Naive B cell (primary cell): ENCODE results near the gene TMX4. TPM values are rescaled to one million over a fixed set of nuclear protein-coding genes. Genes with fewer than 3 reads are reported as not detected.
A peak's percentile ranks its signal among the peaks of the same experiment; 100 is the strongest.
"Not testable (repeated sequence)": the region's sequence is repeated elsewhere in the genome, so short reads cannot be mapped to it uniquely, and the experiment has no call there.

Experiments
- ATAC-seq, 2 donors: fragments of 150-1000 bp; cut with Tn5 transposase; 2 replicates each; pipeline ENCODE4 v1.10.0; 2021; ENCODE audit warnings: low read depth in 2 of 2, mild to moderate bottlenecking in 2 of 2, moderate library complexity in 2 of 2
- DNase-seq: peaks from one replicate; pipeline ENCODE4 v3.0.0; 2022
- H3K27ac Mint-ChIP-seq, 6 donors: one replicate each; pipeline ENCODE4 v1.8.0; 2020 to 2022; ENCODE audit warnings: mild to moderate bottlenecking in 6 of 6, mixed read lengths in 6 of 6, moderate library complexity in 5 of 6, inconsistent platforms in 2 of 6
- H3K27me3 Mint-ChIP-seq, 3 donors: one replicate each; pipeline ENCODE4 v1.8.0; 2021 to 2022; ENCODE audit warnings: mixed read lengths in 3 of 3, mild to moderate bottlenecking in 1 of 3
- H3K36me3 Mint-ChIP-seq, 2 donors: one replicate each; pipeline ENCODE4 v1.8.0; 2020 to 2022; ENCODE audit warnings: mixed read lengths in 2 of 2, inconsistent platforms in 1 of 2, mild to moderate bottlenecking in 1 of 2
- H3K4me1 Mint-ChIP-seq, 3 donors: one replicate each; pipeline ENCODE4 v1.8.0; 2020 to 2022; ENCODE audit warnings: mixed read lengths in 3 of 3, inconsistent platforms in 1 of 3, mild to moderate bottlenecking in 1 of 3, moderate library complexity in 1 of 3
- H3K4me3 Mint-ChIP-seq, 8 donors: one replicate each; pipeline ENCODE4 v1.8.0; 2020 to 2022; ENCODE audit warnings: mild to moderate bottlenecking in 8 of 8, mixed read lengths in 8 of 8, moderate library complexity in 8 of 8, inconsistent platforms in 2 of 8
- H3K9me3 Mint-ChIP-seq, 7 donors: one replicate each; pipeline ENCODE4 v1.8.0; 2020 to 2022; ENCODE audit warnings: mixed read lengths in 7 of 7, mild to moderate bottlenecking in 5 of 7, inconsistent platforms in 2 of 7, moderate library complexity in 1 of 7
- polyA plus RNA-seq, 6 donors: library from polyadenylated mRNA; unstranded; fragments of 300-500 nt; fragmentation: Illumina TruSeq; gene quantifications; one replicate each; pipeline ENCODE4 v1.2.3, GENCODE V29; 2021; ENCODE audit warnings: low read depth in 6 of 6

Gene TMX4
- polyA plus RNA-seq, 6 donors from 2014 or later: 41.9 to 56.9 (median 47.8) TPM

GRCh38 chr20:7975851-7976414 lies 43.6 kb downstream of the TMX4 start:
- H3K9me3 Mint-ChIP-seq: no peaks in the 10 kb centered on the region
- H3K27ac Mint-ChIP-seq: no peak overlapping the region
- DNase-seq (no peak), ATAC-seq (no peak)
- no peaks in the 10 kb centered on the region for H3K4me1 Mint-ChIP-seq
- no peak overlapping the region for H3K4me3 Mint-ChIP-seq
- peaks cover 4 to 9% of the 10 kb centered on the region in 2 donors for H3K36me3 Mint-ChIP-seq
- H3K27me3 Mint-ChIP-seq: no peaks in the 10 kb centered on the region

- no peaks in the 10 kb centered on the region for H3K9me3 Mint-ChIP-seq
- no peaks in the 10 kb centered on the region for H3K27me3 Mint-ChIP-seq
- H3K4me3 Mint-ChIP-seq: no peak overlapping the region
- no peak for DNase-seq
- H3K4me1 Mint-ChIP-seq: no peaks in the 10 kb centered on the region
- no peak for ATAC-seq
- H3K27ac Mint-ChIP-seq: no peak overlapping the region
- H3K36me3 Mint-ChIP-seq: peaks cover 0 to 6% of the 10 kb centered on the region in 2 donors
Observed at GRCh38 chr20:7974785-7975435, 44.7 kb downstream of the TMX4 start.

- peak overlapping the region in 1 of 6 donors; percentile 18 for H3K27ac Mint-ChIP-seq
- no peak overlapping the region for H3K4me3 Mint-ChIP-seq
- H3K27me3 Mint-ChIP-seq: no peaks in the 10 kb centered on the region
- ATAC-seq (no peak), DNase-seq (no peak)
- no peaks in the 10 kb centered on the region for H3K9me3 Mint-ChIP-seq
- no peaks in the 10 kb centered on the region for H3K4me1 Mint-ChIP-seq
- H3K36me3 Mint-ChIP-seq: no peaks in the 10 kb centered on the region
Observed at GRCh38 chr20:7971536-7972280, 47.9 kb downstream of the TMX4 start.

DNA sequence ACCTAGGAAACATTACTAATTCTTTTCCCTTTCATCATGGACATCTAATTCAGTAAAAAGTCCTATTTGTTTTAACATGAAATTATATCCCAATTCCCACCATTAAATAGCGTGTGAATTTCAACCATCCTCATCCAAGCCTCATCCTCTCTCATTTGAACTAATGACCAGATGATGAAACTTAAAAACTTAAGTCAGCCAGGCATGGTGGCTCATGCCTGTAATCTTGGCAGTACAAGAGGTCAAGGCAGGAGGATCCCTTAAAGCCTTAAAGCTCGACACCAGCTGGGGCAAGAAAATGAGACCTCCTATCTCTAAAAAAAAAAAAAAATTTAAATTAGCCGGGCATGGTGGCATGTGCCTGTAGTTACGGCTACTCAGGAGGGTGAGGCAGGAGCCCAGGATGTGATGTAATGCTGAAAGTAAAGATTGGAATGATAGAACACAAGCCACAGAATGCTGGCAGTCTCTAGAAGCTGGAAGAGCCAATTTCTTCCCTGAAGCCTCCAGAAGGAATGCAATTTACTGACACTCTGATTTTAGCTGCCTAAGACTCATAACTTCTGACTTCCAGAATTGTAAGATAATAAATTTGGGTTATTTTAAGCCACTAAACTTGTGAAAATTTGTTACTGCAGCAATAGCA lies 52.2 kb downstream of the TMX4 start:
- Mint-ChIP-seq H3K36me3 (no peaks in the 10 kb centered on the region), H3K9me3 (no peaks in the 10 kb centered on the region), H3K27me3 (no peaks in the 10 kb centered on the region), H3K27ac (no peak overlapping the region), H3K4me3 (no peak overlapping the region), H3K4me1 (no peaks in the 10 kb centered on the region)
- ATAC-seq (no peak), DNase-seq (no peak)

GRCh38 chr20:7966176-7966575 lies 53.4 kb downstream of the TMX4 start:
- Mint-ChIP-seq H3K27ac (no peak overlapping the region), H3K4me1 (no peaks in the 10 kb centered on the region), H3K9me3 (no peaks in the 10 kb centered on the region), H3K36me3 (no peaks in the 10 kb centered on the region), H3K27me3 (no peaks in the 10 kb centered on the region), H3K4me3 (no peak overlapping the region)
- no peak for ATAC-seq
- DNase-seq: no peak

GRCh38 chr20:7959484-7959883 lies 60.1 kb downstream of the TMX4 start:
- DNase-seq (no peak), ATAC-seq (no peak)
- Mint-ChIP-seq H3K36me3 (peaks cover 0 to 11% of the 10 kb centered on the region in 2 donors), H3K27me3 (peaks cover 19 to 36% (median 19%) of the 10 kb centered on the region in 3 donors), H3K4me1 (no peaks in the 10 kb centered on the region), H3K4me3 (no peak overlapping the region), H3K27ac (no peak overlapping the region), H3K9me3 (peaks cover 5 to 23% (median 16%) of the 10 kb centered on the region in 7 donors)

GRCh38 chr20:7956561-7956960 lies 63.0 kb downstream of the TMX4 start:
- not testable (repeated sequence) for H3K27ac Mint-ChIP-seq, ATAC-seq, H3K4me3 Mint-ChIP-seq, H3K4me1 Mint-ChIP-seq, DNase-seq
- Mint-ChIP-seq H3K36me3 (peaks cover 0 to 11% of the 10 kb centered on the region in 2 donors), H3K9me3 (peaks cover 7 to 40% (median 27%) of the 10 kb centered on the region in 7 donors), H3K27me3 (peaks cover 19 to 53% (median 30%) of the 10 kb centered on the region in 3 donors)

- H3K9me3 Mint-ChIP-seq: peaks cover 7 to 40% (median 25%) of the 10 kb centered on the region in 7 donors
- ATAC-seq: no peak
Observed at GRCh38 chr20:7950387-7950786, 69.2 kb downstream of the TMX4 start.

GRCh38 chr20:7943891-7944290 lies 75.7 kb downstream of the TMX4 start:
- H3K4me3 Mint-ChIP-seq: no peak overlapping the region
- H3K9me3 Mint-ChIP-seq: peaks cover 3 to 16% (median 9%) of the 10 kb centered on the region in 7 donors
- no peak for ATAC-seq
- H3K36me3 Mint-ChIP-seq: peaks cover 0 to 7% of the 10 kb centered on the region in 2 donors
- H3K27ac Mint-ChIP-seq: no peak overlapping the region
- peaks cover 6 to 25% (median 9%) of the 10 kb centered on the region in 3 donors for H3K27me3 Mint-ChIP-seq
- no peak for DNase-seq
- no peaks in the 10 kb centered on the region for H3K4me1 Mint-ChIP-seq

More at GRCh38 chr20:7950387-7950786, 69.2 kb downstream of the TMX4 start:
- DNase-seq: no peak
- no peak overlapping the region for H3K4me3 Mint-ChIP-seq
- no peaks in the 10 kb centered on the region for H3K4me1 Mint-ChIP-seq
- no peak overlapping the region for H3K27ac Mint-ChIP-seq
- H3K27me3 Mint-ChIP-seq: peaks cover 6 to 54% (median 27%) of the 10 kb centered on the region in 3 donors
- H3K36me3 Mint-ChIP-seq: peaks cover 0 to 7% of the 10 kb centered on the region in 2 donors

DNA sequence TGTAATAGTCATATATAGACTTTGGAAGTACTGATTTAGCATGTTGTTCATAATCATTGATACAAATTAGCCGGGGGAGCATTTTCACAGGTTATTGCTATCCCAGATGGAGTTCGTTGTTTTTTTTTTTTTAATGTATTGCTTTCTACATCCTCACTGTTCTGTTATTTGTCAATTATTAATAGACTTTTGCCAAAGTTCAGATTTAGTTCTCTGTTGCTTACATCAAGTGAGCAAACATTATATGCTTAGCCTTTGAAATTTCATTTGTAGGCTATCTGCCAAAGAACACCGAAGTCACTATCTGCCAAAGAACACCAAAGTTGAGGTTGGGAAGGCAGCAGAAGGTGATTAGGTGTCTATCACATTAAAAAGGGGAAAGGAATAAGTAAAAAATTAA lies 79.2 kb downstream of the TMX4 start, which contains the start of gene HAO1:
Gene HAO1, minus strand, starts transcription at position 118 of the 400 bp plus-strand sequence. Its CDS starts 36 bp downstream, at position 82.
- ATAC-seq (no peak), DNase-seq (no peak)
- Mint-ChIP-seq H3K9me3 (no peaks in the 10 kb centered on the region), H3K4me1 (peaks cover 3 to 6% (median 3%) of the 10 kb centered on the region in 3 donors), H3K27me3 (peaks cover 0 to 6% (median 0%) of the 10 kb centered on the region in 3 donors), H3K4me3 (no peak within 1 kb of the TSS), H3K27ac (no peak within 1 kb of the TSS), H3K36me3 (no peaks in the 10 kb centered on the region)

DNA sequence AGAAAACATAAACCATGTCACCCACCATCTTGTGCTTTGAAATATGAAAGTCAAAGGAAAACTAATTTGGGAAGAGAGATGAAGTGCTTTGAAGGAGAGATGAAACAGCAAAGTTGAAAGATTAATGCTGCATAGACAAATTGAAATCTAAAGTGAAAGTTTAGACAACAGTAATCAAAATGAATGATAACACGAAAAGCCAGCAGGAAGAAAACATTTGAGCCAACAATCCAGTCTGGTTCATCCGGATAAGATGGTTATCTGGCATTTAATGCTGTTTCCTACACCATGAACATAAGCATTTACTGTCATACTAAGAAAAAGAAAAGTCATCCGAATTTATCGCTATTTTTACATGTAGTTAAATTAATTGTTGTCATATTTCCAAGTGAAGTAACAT lies 79.9 kb downstream of the TMX4 start:
- Mint-ChIP-seq H3K27me3 (peaks cover 0 to 6% (median 0%) of the 10 kb centered on the region in 3 donors), H3K9me3 (no peaks in the 10 kb centered on the region), H3K27ac (no peak overlapping the region), H3K36me3 (no peaks in the 10 kb centered on the region), H3K4me3 (no peak overlapping the region), H3K4me1 (peaks cover 8 to 12% (median 8%) of the 10 kb centered on the region in 3 donors)
- ATAC-seq: no peak
- DNase-seq: no peak

GRCh38 chr20:7938058-7938457 lies 81.5 kb downstream of the TMX4 start:
- ATAC-seq (no peak), DNase-seq (no peak)
- Mint-ChIP-seq H3K27ac (no peak overlapping the region), H3K36me3 (no peaks in the 10 kb centered on the region), H3K27me3 (peaks cover 0 to 6% (median 0%) of the 10 kb centered on the region in 3 donors), H3K4me3 (no peak overlapping the region), H3K4me1 (peaks cover 8 to 12% (median 10%) of the 10 kb centered on the region in 3 donors), H3K9me3 (no peaks in the 10 kb centered on the region)

DNA sequence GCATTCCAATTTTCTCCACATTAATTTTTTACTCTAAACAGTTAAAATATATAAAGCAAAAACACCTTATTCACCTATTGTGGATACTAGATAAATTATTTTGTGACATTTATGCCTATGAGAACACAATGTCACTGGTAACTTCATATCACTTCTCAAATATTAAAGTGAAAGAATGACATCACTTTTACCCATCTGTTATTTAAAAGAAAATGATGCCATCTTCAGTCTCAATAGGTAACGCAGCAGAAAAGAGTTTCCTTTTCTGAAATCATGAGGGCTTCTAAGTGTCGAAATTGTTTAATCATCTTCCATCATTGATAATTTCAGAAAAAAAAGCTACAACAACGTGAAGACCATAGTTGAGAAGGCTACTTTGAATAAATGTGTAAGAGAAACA lies 82.2 kb downstream of the TMX4 start:
- Mint-ChIP-seq H3K36me3 (no peaks in the 10 kb centered on the region), H3K9me3 (no peaks in the 10 kb centered on the region), H3K4me3 (no peak overlapping the region), H3K27ac (no peak overlapping the region), H3K27me3 (peaks cover 0 to 6% (median 0%) of the 10 kb centered on the region in 3 donors), H3K4me1 (peaks cover 8 to 12% (median 10%) of the 10 kb centered on the region in 3 donors)
- ATAC-seq (no peak), DNase-seq (no peak)
